ENCODE measurements around the gene ADAMTS19.
"Not testable (repeated sequence)": the region's sequence is repeated elsewhere in the genome, so short reads cannot be mapped to it uniquely, and the experiment has no call there.

ADAMTS19 gene

DNA sequence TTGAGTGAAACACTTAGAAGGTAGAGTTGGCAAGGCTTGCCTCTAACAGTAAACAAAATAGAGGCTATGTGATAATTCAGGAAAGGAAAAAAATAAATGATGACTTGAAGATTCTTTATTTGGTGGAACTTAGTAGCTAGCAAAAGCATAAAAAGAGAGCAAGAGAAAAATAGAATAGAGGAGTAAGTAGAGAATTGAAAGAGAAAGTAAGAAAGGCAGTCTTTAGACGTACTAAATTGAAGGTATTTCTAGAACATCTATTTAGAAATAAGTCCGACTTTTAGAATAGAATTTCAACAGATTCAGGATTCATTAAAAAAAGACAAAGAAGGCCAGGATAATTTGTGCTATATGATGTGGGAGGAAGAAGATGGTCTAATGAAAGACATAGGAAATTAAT is 159.7 kb downstream of the ADAMTS19 start:
- H3K27ac ChIP-seq, result no peak overlapping the region
- no peak overlapping the region for H3K4me3 ChIP-seq (ENCODE audit: low read depth, low read length)
- no peaks in the 10 kb centered on the region for H3K36me3 ChIP-seq
- TF ChIP-seq, protein P1, sequence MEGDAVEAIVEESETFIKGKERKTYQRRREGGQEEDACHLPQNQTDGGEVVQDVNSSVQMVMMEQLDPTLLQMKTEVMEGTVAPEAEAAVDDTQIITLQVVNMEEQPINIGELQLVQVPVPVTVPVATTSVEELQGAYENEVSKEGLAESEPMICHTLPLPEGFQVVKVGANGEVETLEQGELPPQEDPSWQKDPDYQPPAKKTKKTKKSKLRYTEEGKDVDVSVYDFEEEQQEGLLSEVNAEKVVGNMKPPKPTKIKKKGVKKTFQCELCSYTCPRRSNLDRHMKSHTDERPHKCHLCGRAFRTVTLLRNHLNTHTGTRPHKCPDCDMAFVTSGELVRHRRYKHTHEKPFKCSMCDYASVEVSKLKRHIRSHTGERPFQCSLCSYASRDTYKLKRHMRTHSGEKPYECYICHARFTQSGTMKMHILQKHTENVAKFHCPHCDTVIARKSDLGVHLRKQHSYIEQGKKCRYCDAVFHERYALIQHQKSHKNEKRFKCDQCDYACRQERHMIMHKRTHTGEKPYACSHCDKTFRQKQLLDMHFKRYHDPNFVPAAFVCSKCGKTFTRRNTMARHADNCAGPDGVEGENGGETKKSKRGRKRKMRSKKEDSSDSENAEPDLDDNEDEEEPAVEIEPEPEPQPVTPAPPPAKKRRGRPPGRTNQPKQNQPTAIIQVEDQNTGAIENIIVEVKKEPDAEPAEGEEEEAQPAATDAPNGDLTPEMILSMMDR (IDR thresholded peaks at IDR 0.05; ENCODE audit: low read depth, low read length), result no peak
- no peak for DNase-seq
- H3K9me3 ChIP-seq (ENCODE audit: severe bottlenecking), result no peaks in the 10 kb centered on the region
- no peaks in the 10 kb centered on the region for H3K27me3 ChIP-seq (ENCODE audit: insufficient read depth, low read depth, severe bottlenecking)

- H3K27me3 ChIP-seq (ENCODE audit: insufficient read depth, low read depth, severe bottlenecking), result no peaks in the 10 kb centered on the region
- H3K27ac ChIP-seq, result no peak overlapping the region
- DNase-seq, result no peak
- no peaks in the 10 kb centered on the region for H3K36me3 ChIP-seq
- no peak overlapping the region for H3K4me3 ChIP-seq (ENCODE audit: low read depth, low read length)
- TF ChIP-seq, protein P1 (IDR thresholded peaks at IDR 0.05; ENCODE audit: low read depth, low read length), result no peak
- no peaks in the 10 kb centered on the region for H3K9me3 ChIP-seq (ENCODE audit: severe bottlenecking)
Measured at GRCh38 chr5:129622531-129622930, 162.4 kb downstream of the ADAMTS19 start.

- no peaks in the 10 kb centered on the region for H3K27me3 ChIP-seq (ENCODE audit: insufficient read depth, low read depth, severe bottlenecking)
- no peak for DNase-seq
- no peaks in the 10 kb centered on the region for H3K9me3 ChIP-seq (ENCODE audit: severe bottlenecking)
- H3K27ac ChIP-seq, result no peak overlapping the region
- no peak overlapping the region for H3K4me3 ChIP-seq (ENCODE audit: low read depth, low read length)
- no peaks in the 10 kb centered on the region for H3K36me3 ChIP-seq
- TF ChIP-seq, protein P1 (IDR thresholded peaks at IDR 0.05; ENCODE audit: low read depth, low read length), result no peak
Measured at GRCh38 chr5:129629575-129629974, 169.5 kb downstream of the ADAMTS19 start.

- TF ChIP-seq, protein P1 (IDR thresholded peaks at IDR 0.05; ENCODE audit: low read depth, low read length), result no peak
- no peaks in the 10 kb centered on the region for H3K9me3 ChIP-seq (ENCODE audit: severe bottlenecking)
- no peak overlapping the region for H3K4me3 ChIP-seq (ENCODE audit: low read depth, low read length)
- no peaks in the 10 kb centered on the region for H3K27me3 ChIP-seq (ENCODE audit: insufficient read depth, low read depth, severe bottlenecking)
- DNase-seq, result no peak
- H3K27ac ChIP-seq, result no peak overlapping the region
- H3K36me3 ChIP-seq, result no peaks in the 10 kb centered on the region
Measured at GRCh38 chr5:129630101-129630500, 170.0 kb downstream of the ADAMTS19 start.

GRCh38 chr5:129631961-129632360 is 171.9 kb downstream of the ADAMTS19 start:
- no peaks in the 10 kb centered on the region for H3K9me3 ChIP-seq (ENCODE audit: severe bottlenecking)
- H3K27ac ChIP-seq, result no peak overlapping the region
- H3K36me3 ChIP-seq, result no peaks in the 10 kb centered on the region
- no peaks in the 10 kb centered on the region for H3K27me3 ChIP-seq (ENCODE audit: insufficient read depth, low read depth, severe bottlenecking)
- TF ChIP-seq, protein P1 (IDR thresholded peaks at IDR 0.05; ENCODE audit: low read depth, low read length), result no peak
- no peak for DNase-seq
- no peak overlapping the region for H3K4me3 ChIP-seq (ENCODE audit: low read depth, low read length)

GRCh38 chr5:129637501-129637900 is 177.4 kb downstream of the ADAMTS19 start:
- H3K4me3 ChIP-seq (ENCODE audit: low read depth, low read length); H3K27me3 ChIP-seq (ENCODE audit: insufficient read depth, low read depth, severe bottlenecking); DNase-seq; H3K9me3 ChIP-seq (ENCODE audit: severe bottlenecking); H3K36me3 ChIP-seq; H3K27ac ChIP-seq: not testable (repeated sequence)

All from WERI-Rb-1 (cell line).